GM19452 (cell line): ENCODE measurements around the gene NHEJ1.

ENCODE experiments used
- ATAC-seq: cut with Tn5 transposase; IDR thresholded peaks from one replicate; pipeline ENCODE4 v1.9.1; 2021; ENCODE audit not compliant: unreplicated experiment

The NHEJ1 gene

DNA sequence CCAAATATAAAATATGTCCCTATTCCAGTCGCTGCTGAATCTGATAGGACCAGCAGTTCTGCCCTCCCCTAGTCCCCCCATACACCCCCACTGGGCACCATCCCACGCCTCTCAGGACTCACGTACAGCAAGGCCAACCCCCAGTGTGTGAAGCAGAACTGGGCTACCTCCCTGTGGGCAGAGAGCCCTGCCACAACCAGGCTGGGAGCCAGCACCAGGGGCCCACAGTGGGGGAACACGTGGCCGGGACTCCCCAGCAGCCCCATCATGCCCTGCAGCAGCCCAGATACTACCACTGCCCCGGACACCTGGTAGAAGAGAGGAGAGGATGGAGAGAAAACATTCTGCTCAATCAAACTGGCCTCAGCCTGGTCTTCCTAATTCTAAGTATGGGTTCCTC lies 7.9 kb upstream of the NHEJ1 start:
- no peak for ATAC-seq

DNA sequence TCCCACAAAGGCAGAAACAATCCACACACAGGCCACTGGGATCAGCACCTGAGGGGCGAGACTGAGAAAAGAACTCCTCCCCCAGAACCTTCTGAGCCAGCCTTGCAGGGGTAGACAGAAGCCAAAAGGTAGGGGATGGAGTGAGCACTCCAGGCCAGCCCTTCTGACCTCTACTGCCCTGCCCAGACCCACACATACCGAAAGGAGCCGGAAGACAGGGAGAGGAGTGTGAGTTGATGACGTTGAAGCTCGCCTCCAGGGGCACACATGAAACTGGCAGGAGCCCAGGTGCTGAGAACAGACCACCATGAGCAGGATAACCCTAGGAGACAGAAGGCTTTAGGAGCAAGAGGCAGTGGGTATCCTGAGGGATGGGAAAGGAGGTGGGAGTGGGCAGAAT lies 7.4 kb upstream of the NHEJ1 start:
- ATAC-seq = no peak

DNA sequence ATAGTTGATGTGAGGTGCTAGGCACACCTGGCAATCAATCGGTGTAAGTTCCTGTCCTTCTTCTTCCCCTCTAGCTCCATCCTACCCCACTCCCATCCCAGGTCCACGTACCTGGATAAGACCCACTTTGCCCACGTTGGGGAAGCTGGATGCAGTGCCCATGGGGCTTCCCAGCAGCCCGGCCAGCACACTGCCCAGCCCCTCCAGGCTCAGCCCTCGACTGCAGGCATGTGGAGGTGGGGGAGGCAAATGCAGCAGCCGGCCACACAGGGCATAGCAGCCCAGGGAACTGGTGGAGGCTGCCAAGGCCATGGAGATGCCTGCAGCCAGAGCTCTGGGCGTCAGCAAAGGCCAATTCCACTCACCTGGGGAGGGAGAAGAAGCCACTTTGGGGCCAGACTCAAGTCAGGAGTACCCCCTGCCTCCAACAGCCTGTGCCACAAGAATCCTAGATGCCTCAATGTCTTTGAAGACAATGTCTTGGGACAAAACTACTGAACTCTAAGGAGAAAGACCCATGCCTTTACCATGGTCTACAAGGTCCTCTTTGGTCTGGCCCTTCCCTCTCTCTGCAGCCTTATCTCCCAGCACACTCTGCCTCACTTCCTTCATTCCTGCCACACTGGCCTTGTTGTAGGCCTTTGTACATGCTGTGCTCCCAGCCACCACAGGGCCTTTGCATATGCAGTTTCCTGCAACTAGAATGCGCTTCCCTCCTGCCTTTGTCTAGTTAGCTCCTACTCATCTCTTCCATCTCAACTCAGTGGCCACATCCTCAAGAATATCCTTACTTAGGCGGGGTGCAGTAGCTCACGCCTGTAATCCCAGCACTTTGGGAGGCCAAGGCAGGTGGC lies 4.7 kb upstream of the NHEJ1 start:
- ATAC-seq = no peak

DNA sequence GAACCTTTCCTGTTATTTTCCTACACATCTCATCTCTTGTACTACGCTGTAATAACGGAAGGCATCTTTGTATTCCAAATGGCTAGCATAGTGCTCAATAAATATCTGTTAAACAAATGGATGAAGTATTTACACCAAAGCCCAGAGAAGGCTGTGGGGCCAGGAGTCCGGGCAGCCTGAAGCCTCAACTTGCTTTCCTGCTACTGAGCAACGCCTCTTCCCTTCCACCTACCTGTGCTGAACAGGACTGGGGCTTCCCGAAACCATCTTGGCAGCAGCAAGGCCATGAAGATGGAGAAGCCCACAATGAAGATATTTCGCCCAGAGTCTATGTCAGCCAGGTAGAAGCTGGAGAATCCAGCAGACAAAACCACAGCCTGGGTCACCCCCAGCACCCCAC lies 2.5 kb upstream of the NHEJ1 start:
- ATAC-seq = no peak

DNA sequence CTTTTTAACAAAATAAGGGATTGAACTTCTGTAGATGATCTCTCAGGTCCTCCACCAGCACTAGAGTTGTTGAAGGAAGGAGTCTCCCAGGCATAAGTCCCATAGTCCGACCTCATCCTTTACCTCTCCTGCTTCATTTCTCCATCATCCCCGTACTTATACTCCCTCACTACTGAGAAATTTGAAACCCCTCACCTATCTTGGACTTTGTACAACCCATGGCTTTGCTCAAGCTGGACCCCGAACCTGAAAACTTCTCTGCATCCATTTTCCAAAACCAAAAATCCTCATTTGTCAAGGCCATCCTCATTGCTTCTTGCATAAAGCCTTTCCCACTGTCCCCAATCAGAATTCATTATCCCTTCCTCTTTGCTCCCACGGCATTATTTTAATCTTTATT lies 482 bp upstream of the NHEJ1 start:
- no peak for ATAC-seq

DNA sequence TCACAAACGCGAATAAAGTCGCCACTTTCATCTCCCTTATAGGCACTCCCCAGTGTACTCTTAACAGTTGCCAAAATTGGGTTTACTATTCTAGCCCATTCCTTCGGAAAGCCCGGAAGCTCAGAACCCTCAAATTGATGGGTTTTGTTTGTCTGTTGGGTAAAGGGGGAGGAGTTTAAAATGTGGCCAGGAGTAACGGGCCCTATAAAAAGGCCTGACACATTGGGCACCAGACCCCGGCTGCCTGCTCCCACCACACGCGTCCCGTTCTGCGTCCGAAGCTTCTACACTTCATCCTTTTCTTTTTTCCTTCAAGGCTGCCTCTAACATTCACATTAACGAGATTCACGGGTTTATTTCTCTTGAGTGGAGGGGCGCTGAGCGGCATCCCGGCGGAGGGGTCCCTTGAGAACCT lies 837 bp downstream of the NHEJ1 start:
- ATAC-seq = peak; percentile 4

DNA sequence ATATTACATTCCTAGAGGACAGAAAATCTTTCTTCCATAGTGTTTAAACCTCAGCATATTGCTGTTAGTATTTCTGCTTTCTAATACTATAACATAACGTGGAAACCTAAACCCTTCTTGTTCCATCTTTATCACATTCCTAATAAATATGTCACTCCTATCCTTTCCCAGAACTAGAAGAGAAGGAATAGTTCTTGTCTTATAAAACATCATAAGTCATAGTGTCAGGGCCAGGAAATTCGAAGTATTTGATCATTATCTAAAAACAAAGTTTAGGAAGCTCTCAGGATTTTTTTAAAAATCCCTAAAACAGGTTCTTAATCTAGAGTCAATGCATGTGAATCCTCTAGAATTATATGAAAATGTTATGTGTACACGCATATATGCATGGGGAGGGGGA lies 2.0 kb downstream of the NHEJ1 start:
- ATAC-seq = no peak

DNA sequence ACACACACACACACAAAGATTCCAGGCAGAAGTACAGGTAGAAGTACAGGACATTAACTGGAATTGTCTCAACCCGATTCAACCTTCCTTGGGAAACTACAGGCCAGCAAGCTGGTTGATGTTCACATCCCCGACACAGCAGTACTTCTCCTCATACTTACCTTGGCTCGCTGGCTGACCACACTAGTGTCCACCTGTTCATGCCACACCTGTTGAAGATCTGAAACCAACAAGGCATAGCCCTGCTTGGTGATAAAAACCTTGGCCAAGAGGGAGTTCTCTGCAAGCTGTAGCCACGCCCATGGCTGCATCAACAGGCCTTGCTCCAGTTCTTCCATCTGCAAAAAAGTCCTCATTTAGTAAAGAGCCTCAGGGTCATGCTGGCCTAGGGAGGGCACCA lies 2.6 kb downstream of the NHEJ1 start:
- ATAC-seq = no peak

DNA sequence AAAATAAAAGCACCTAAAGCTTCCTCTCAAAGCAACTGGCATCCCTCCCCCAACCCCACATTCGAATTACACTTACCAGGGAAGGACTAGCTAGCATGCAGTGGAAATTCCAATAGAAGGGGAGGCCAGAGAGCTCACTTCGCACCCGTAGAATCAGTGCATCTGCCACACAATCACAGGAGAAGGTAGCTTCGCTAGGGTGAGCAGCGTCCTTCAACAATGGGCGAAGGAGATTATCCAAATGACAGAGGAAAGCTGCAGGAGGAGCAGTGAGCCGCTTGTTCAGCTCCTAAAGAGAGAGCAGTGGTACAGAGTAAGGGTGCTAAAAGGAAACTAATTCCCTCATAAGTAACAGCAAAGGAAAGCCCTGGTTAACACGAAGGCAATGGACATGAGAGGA lies 3.2 kb downstream of the NHEJ1 start:
- ATAC-seq = no peak

DNA sequence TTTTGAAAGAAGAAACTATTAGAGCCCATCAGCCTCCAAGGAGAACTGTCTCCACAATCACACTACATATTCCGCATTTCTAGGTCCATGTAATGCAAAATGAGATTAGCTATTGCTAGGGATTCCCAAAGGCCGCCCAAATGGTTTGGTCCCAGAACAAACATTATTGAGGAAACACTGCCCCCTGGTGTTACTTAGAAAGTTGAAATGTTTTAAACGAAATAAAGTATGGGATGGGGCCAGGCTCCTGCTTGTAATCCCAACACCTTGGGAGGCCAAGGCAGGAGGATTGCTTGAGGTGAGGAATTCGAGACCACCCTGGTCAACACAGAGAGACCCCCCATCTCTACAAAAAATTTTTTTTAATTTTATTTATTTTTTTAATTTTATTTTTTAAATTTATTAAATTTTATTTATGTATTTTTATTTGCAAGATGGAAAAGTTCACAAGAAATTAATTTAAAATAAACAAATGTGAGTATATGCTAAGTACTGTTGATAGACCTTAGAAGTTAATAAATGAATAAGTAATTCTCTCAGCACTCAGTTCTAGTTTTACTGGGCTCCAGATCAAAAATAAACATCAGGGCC lies 5.5 kb downstream of the NHEJ1 start:
- ATAC-seq = no peak

DNA sequence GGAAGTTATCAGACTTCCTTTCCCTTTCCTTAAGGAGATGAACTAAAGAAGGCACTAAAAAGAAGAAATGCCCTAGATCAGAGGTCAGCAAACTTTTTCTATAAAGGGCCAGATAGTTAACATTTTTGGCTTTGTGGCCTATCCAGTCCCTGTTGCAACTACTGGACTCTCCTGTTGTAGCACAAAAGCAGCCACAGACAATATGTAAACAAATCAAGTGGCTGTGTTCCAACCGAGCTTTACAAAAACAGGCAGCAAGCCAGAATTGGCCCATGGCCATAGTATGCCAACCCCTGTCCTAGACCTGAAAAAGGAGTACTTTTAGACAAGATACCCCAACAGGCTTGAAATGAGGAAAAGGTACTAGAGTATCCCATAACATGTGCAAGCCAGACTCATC lies 10.9 kb downstream of the NHEJ1 start:
- no peak for ATAC-seq

DNA sequence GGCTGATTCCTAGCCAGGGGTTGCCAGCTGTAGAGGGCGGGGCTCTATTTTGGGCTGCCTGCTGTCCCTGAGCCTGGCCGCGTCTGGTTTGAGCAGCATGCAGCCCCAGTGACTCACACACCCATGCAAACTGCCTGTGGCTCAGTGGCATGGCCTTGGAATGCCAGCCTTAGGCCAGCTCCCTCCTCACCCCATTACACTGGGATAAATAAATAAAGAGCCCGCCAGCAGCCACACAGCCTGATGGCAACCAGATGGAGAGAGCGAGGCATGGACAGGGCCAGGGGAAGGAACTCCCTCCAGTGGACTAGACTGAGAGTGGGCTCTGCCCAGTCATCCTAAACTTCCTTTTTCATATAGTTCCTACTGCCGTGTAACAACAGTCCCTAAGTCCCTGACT lies 18.3 kb downstream of the NHEJ1 start:
- ATAC-seq = no peak

DNA sequence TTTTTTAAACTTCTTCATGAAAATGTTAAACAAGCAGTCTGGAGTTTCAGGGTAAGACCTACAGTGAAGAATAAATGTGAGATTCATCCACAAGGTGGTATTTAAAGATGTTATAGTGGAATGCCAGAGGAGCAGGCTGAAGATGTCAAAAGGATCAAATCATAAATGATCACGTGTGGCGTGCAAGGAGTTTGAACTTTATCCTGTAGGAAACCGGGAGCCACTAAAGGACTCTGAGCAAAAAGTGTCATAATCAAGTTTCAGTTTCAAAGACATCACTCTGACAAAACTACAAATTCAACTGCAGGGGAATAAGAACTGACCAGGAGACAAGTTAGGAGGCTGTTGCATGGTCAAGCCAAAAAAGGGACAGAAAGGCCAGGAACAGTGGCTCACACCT lies 19.9 kb downstream of the NHEJ1 start:
- ATAC-seq = no peak

DNA sequence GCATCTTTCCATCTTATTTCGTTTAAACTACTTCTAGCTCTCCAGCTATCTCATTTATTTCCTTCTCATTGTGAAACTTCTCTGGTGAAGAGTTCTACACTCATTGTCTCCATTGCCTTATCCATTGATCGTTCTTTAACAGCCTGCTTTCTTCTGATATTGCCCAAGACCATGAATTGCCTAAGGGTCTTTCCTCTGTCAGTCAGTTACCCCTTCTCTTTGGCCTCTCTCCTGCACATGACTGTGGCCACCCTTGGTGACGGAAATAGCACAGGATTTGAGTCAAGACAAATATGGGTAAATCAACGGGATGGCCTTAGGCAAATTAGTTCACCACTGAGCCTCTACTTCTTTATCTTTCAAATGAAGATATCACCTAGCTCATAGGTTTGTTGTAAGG lies 26.6 kb downstream of the NHEJ1 start:
- ATAC-seq = no peak

DNA sequence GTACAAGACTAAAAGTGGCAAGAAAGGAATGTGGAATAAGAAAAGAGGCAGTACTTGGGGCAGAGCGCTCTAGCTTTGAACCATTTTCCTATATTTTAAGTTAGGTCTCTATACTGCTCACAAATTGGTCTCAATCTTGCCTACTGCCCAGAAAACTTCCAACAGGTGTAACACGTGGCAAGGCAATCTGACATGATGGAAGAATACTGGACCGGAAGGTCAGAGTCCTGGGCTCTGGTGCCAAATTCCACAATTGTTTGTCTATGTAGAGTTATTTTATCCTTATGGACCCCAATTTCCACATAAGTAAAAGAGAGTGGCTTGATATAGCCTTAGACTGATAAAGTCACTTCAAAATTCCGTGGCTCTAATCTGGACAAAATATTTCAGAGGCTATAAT lies 28.9 kb downstream of the NHEJ1 start:
- no peak for ATAC-seq

DNA sequence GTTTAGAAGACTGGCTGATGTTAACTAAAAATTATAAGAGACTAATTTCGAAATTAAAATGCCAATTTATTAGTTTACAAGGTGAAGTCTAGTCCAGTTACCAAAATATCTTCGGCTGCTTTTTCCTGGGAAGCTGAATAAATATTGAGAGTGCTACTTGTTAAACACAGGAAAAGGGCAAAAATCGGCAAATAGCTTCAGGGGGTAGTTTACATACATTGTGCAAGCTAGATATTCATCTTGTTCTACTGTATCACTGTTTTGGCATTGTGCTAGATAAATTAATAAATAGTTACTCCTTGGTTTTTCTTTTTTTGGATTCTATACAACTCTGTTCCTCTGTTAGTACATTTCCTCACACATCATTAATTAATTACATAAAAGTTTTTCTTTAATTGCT lies 29.3 kb downstream of the NHEJ1 start:
- no peak for ATAC-seq

DNA sequence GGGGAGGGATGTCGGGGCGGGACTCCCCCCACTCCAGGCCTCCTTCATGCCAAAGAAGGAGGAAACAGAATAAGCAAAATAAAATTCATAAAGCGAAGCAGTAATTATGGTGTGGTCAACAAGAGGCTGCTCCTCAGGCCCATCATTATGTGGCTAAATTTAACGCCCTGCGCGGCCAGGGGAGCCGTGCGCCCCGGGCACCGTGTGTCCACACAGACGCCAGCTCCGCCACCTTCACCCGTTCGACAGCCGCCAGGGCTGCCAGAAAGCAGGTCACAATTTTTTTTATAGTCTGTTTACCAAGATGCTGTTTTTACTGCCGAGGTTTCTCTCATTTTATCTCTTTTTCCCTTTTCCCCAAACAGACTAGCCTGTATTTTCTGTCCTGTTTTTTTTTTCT lies 31.0 kb downstream of the NHEJ1 start:
- ATAC-seq = no peak

DNA sequence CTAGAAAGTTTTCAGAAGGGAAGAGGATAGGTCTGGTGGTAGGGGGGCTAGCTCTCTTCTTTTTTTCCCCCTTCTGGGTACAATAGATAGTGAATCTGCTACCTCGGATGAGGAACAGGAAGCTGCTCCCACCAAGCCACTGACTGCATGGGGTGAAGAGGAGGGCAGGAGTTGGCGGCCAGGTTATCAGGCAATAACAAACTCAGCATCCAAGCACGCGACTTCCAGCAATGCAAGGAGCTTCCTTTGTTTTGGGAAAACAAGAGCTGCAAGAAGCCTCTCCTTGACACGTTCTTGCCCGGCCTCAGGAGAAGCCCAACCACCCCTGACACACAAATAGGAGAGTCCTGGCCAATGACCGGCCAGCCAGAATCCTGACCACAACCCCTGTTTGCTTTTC lies 32.2 kb downstream of the NHEJ1 start:
- ATAC-seq = no peak

DNA sequence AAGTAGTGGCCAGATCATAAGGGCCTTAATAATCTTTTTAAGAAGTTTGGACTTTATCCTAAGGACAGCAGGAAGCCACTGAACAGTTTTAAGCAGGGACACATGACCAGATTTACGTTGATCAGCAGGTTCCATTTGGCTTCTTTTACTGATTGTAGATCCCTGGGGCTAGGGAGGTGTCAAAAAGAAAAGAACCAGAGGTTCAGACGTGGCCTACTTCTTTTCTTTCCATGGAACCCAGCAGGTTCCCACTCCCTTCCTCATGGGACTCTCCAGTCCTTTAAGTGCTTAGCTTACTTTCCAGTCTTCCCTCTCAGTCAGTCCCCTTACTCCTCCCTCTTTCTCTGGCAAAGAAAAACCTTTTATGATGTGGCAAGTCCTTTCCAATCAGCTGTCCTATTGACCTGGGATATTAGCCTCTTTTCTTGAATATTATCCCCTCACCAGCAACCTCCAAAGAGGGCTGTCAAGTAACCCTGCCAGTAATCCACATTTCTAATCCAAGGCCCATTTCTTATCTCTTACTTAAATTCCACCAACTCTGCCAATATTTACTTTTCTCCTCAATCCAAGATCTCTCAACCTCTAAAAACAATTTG lies 33.5 kb downstream of the NHEJ1 start:
- ATAC-seq = no peak

DNA sequence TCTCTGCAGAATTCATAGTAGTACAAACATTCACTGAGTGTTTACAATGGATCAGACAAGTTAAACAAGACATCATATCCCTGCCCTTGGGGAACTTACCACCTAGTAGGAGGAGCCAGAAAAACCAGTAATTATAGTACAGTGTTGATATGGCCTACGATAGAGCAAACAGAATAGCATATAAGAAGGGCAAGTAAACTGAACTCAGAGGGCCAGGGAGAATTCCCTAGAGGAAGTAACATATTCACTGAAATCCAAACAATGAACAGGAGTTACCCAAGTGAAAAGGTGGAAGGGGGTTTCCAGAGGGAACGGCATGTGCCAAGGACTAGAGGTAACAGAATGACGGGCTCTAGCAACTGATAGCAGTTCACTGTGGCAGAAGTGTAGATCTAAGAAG lies 34.1 kb downstream of the NHEJ1 start:
- no peak for ATAC-seq

DNA sequence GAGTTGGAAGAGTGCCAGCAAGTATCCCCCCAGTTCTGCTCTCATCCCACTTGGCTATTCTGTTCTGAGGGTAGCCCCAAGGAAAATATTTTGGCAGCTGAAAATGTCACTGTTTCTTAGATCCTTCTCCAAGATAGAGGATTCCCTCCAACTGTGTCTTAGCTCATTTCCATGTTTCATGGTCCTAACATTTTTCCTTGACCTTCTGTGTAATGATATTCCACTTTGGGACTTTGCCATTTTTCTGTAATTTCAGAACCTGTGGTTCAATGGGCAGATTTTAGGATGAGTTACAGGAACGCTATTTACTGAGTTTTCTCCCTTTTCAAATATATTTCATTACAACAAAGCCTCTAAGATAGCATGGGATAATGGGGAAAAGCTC lies 34.7 kb downstream of the NHEJ1 start:
- no peak for ATAC-seq

DNA sequence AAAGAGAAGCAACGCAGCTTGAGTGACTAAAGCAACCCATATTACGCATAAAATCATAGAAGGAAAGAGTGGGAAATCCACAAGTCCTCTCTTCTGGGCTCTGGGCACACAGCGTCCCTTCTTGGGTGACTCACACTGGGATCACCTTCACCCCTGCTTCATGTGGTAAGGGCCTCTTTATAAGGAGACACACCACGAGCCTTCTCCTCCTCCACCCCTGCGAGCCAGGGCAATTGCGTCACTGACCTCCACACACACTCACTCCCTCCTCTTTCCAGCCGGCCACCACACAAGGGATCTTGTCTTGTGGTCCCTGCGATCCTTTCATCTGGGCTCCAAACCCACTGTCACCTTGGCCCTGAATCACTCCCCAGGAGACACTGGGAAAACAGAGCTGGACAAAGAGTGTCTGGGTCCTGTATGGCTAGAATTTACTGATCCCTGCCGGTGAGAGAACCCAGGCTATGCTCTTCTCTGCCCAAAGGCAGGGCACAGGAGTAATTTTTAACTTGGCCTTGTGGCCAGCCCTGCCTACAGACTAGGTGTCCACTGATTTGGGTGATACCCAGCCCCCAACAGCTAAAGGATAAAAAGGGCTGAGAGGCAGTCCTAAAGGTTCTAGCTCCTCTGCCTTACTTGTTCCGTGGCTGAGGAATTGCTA lies 35.3 kb downstream of the NHEJ1 start:
- ATAC-seq = no peak
